Right ventricle myocardium superior (tissue), 1 donor: ENCODE measurements around the gene REEP1. TPM values are rescaled to one million over a fixed set of nuclear protein-coding genes. Genes with fewer than 3 reads are reported as not detected.

Source experiments
- ATAC-seq: fragments of 200-7000 bp; cut with Tn5 transposase; one replicate; pipeline ENCODE4 v1.9.1; 2020; ENCODE audit warnings: mild to moderate bottlenecking; ENCODE audit not compliant: poor library complexity
- DNase-seq: peaks from one replicate; pipeline ENCODE4 v3.0.0-alpha.2; 2020
- intact Hi-C: fragments of 100-400 bp; cut with DNase I; formaldehyde crosslinking; loops from one replicate; pipeline ENCODE4 v1.11.2; 2022
- long read RNA-seq: library from polyadenylated mRNA; unstranded; transcript quantifications from one replicate; pipeline ENCODE4 v2.0.0, GENCODE V29; 2021
- total RNA-seq: library from RNA; stranded (reverse); fragmentation: NEBNext Ultra II Directional; extraction: Animal tissue kit (Norgen Biotek cat#: 25700); gene quantifications from one replicate; pipeline ENCODE4 v1.2.1, GENCODE V29; 2021
- donor health status: DM: no; HTN: yes; CAD: no; lungs with severe emphysema.

REEP1 gene, protein sequence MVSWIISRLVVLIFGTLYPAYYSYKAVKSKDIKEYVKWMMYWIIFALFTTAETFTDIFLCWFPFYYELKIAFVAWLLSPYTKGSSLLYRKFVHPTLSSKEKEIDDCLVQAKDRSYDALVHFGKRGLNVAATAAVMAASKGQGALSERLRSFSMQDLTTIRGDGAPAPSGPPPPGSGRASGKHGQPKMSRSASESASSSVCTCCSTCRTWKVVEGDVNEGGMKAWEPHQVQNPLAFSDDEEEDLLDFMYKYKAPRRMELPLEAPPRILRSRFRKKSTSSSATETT
- total RNA-seq = 21.5 TPM
- long read RNA-seq, transcript REEP1-208 (9 exons, 1,702 nt) = major isoform, 27 of 45 reads
- long read RNA-seq, partial matches to known transcripts = 2 of 45 reads
- long read RNA-seq, other reads (novel, unspliced or antisense) = 14 of 45 reads

DNA sequence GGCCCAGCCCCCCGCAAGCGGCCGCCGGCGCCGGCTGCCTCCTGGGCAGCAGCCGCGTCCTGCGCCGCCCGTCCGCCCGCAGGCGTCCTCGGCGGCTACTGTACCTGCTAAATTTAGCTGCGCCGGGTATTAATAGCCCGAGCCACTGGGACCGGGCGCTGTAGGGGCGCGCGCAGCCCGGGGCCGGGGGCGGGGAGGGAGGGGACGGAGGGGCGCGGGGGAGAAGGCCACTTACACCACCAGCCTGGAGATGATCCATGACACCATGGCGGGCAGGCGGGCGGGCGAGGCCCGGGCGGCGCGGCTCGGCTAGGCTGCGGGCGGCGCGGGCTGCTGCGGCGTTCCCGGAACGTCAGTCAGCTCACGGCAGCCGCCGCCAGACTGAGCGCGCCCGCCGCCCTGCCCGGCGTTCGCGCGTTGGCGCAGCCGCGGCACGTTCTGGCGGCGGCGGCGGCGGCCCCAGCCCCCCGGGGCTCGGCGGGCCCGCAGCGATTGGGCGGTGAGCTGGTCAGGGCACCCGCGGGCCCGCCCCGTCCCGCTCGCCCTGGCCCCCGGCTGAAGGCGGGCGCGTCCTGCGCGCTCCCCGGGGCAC is at the start of gene REEP1:
TSS of gene REEP1 (minus strand) at position 383 of the 592 bp plus-strand sequence. CDS start at position 267, 116 bp downstream.
- peak; percentile 93 for ATAC-seq
- peak; percentile 59 for DNase-seq
- intact Hi-C loops = no loop called here

DNA sequence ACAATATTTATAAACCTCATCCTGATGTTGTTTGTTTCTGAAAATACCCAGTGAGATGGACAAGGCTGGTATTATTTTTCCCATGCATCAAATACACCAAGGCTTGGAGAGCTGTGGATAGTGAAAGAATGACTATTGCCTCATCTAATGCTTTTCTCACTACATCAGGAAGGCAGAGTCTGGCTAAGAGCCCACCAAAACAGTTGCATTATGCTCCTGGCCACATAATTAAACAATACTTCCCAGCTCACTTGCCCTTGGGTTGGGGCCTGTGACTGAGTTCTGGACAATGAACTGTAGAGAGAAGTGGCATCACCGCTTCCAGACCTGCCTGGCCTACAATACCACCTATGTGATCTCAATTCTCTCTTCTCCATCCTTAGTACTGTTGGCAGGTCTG is 46.4 kb upstream of the REEP1 start:
- intact Hi-C loops = no loop called here
- DNase-seq = no peak
- peak; percentile 33 for ATAC-seq

GRCh38 chr2:86382698-86383097 is 45.3 kb upstream of the REEP1 start:
- ATAC-seq (peak; percentile 79), DNase-seq (no peak)
- intact Hi-C loops = no loop called here

DNA sequence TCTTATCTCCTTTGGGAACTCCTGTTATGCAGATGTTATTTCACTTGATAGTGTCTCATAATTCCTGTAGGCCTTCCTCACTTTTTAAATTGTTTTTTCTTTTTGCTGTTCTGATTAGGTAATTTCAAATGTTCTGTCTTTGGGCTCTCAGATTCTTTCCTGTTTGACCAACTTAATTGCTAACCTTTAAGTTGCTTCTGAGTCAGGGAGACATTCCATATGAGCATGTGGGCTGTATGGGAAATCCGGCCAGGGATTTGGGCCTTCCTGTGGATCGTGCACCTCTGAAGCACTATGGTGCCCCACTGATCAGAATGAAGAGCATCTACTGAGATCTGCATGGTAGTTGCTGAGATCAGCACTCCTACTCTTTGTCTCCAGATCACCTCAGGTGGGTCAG is 44.7 kb upstream of the REEP1 start:
- ATAC-seq (peak; percentile 25), DNase-seq (no peak)
- intact Hi-C loops = no loop called here

DNA sequence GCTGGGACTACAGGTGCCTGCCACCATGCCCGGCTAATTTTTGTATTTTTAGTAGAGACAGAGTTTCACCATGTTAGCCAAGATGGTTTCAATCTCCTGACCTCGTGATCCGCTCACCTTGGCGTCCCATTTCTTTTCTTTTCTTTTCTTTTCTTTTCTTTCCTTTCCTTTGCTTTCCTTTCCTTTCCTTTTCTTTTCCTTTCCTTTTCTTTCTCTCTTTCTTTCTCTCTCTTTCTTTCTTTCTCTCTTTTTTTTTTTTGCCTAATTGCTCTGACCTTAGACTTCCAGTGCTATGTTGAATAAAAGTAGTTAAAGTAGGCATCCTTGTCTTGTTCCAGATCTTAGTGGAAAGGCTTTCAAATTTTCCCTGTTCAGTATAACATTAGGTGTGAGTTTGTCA is 41.0 kb upstream of the REEP1 start:
- ATAC-seq = no peak
- intact Hi-C loops = no loop called here
- DNase-seq = no peak

DNA sequence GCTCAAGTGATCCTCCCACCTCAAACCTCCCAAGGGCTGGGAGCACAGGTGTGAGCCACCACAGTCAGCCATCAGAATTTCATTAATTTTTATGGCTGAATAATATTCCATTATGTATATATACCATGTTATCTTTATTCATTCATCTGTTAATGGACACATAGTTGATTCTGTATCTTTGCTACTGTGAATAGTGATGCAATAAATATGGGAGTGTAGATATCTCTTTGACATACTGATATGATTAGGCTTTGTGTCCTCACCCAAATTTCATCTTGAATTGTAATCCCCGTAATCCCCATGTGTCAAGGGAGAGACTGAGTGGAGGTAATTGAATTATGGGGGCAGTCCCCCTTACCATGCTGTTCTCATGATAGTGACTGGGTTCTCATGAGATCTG is 38.2 kb upstream of the REEP1 start:
- intact Hi-C loops = no loop called here
- ATAC-seq = no peak

GRCh38 chr2:86372641-86373502 is 35.4 kb upstream of the REEP1 start:
- intact Hi-C loops = no loop called here
- DNase-seq = no peak
- ATAC-seq = peak; percentile 83

More for the DNA sequence above, 38.2 kb upstream of the REEP1 start:
- no peak for DNase-seq

DNA sequence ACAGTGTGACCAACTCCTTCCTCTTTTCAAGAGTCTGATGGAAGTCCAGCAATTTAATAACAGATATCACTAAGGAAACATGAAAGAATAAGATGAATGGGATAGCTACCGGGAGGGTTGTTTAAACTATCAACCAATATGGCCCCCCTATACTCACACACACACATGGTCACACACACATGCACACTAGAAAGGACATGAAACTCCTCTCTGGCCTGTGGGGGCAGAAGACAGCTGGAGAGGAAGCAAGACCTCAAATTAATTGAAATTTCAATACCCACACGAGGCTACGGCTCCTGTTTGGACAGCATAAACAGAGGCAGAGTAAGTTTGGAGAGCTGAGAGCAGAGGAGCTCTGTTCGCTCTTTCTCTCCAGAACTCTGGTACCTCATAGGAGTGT is 34.7 kb upstream of the REEP1 start:
- DNase-seq (no peak), ATAC-seq (no peak)
- intact Hi-C loops = no loop called here

- intact Hi-C loops = no loop called here
- ATAC-seq = no peak
- no peak for DNase-seq
Observed at GRCh38 chr2:86371527-86371926, 34.1 kb upstream of the REEP1 start.

DNA sequence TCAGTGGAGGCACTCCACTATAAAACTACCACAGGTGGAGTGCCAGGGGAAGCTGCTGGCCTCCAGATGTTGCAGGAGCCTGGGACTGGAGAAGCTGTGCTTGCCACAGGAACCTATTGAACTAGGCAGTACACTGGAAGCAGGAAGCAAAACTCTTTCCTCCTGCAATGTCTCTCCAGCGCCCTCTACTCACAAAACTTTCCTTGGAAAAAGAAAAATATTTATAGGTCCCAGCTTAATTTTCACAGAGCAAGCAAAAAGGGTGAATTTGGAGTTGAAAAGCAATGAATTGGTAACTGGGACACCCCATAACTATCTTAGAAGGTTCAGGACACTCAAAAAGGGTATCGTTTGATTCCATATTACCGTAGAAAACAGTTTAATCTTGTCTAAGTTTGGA is 33.2 kb upstream of the REEP1 start:
- DNase-seq (no peak), ATAC-seq (no peak)
- intact Hi-C loops = no loop called here

DNA sequence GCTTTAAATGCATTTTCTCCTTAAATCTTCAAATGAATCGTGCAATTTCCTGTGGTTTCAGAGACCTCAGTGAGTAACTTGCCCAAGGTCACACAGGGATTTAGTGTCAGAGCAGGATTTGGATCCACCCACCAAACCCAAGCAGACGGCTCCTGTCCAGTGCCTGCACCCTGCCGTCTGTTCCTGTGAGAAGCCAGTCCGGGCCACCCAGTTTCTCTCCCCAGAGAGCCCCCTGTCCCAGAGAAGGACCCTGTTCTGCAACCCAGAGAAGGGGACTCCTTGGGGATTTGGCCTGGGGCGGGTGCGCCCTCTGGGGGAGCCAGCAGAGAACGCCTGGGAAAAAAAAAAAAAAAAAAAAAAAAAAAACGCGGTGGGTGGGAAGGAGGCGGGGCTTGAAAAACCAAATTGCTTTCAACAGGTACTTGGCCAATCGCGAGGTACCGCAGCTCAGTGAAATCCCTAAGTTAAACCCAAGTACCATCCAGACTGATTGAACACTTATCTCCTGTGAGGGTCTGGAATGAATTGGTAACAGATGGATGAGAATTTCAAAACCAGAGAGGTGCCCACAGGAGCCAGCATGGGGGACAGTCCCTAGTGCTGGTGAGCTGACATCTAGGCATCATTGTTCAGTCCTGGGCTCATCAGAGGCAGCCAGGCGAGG is 30.9 kb upstream of the REEP1 start:
- DNase-seq (peak; percentile 55), ATAC-seq (peak; percentile 60)
- intact Hi-C loops = loop anchor here (5.0 to 10.0 kb wide), 2 partner anchors 71 to 143 kb away; no protein-coding TSS in a partner anchor

DNA sequence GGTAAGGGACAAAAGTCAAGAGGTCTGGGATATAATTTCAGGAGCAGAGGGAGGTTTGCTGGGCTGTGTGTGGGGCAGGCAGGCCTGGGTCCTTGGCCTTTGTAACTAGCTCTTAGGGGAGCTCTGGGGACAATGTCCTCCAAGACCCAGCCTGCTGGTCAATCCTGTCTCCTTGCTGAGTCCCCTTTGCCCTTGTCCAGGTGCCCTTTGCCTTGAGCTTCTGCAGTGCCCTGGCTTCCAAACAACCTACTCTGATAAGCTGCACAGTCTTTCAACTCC is 30.0 kb upstream of the REEP1 start:
- intact Hi-C loops = loop anchor here (5.0 to 10.0 kb wide), 2 partner anchors 70 to 143 kb away; no protein-coding TSS in a partner anchor
- peak; percentile 36 for ATAC-seq
- no peak for DNase-seq

DNA sequence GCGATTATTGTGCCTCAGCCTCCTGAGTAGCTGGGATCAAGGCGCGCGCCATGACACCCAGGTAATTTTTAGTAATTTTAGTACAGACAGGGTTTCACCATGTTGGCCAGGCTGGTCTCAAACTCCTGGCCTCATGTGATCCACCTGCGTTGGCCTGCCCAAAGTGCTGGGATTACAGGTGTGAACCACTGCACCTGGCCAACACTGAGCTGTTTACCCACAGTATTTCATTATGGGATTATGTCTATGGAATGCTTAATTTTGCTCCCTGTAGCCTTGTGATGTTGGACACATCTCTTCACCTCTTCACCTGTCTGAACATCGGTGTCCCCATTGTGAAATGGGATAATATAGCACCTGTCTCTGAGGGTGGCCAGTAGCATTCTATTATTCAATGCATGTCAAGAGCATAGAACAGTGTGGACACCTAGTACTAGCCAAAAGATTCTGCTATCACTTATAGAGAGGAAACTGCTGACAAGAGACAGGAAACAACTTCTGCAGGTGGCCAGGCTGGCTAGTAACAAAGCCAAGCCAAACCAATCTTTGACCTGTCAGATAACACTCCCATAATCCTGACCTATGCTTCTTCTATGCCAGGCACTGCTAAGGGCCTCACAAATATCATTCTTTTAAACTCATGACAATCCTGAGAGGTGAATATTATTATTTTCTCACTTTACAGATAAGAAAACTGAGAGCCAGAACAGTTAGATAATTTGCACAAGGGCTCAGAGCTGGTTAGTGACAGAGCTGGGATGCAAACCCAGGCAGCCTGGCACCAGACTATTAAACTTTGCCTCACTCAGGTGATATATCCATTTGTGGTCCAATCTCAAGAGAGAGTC is 29.4 kb upstream of the REEP1 start:
- DNase-seq = no peak
- intact Hi-C loops = loop anchor here (5.0 to 10.0 kb wide), 2 partner anchors 70 to 142 kb away; no protein-coding TSS in a partner anchor
- ATAC-seq = peak; percentile 71

DNA sequence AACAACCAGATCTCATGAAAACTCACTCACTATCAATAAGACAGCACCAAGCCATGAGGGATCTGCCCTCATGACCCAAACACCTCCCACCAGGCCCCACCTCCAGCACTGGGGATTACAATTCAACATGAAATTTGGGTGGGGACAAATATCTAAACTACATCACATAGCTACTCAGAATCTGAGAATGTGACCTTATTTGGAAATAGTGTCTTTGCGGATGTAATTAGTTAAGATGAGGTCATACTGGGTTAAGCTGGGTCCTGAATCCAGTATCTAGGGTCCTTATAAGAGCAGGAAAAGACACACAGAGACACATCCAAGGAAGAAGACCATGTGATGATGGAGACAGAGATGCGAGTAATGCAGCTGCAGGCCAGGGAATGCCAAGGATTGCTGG is 27.5 kb upstream of the REEP1 start:
- DNase-seq (no peak), ATAC-seq (no peak)
- intact Hi-C loops = loop anchor here (5.0 to 10.0 kb wide), 2 partner anchors 68 to 140 kb away; no protein-coding TSS in a partner anchor

DNA sequence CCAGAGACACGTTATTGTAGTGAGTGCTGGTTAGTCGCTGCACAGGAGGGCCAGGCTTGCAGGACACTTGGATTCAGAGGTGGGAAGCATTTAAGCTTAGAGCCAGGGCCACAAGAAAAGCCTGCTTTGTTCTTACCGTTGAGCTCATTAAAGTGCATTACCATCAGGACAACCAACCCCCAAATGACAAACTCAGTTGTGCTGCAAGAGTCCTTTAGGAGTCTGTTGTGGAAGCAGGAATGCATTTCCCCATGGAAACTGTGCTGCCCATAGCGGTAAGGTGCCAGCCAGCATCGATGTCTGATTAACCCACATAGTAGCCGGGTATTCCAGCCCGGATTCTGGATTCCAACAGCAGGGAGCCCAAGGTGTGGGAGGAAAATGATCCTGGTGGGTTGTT is 23.4 kb upstream of the REEP1 start:
- intact Hi-C loops = loop anchor here (10.0 kb wide), 1 partner anchor 136 kb away; no protein-coding TSS in a partner anchor
- ATAC-seq (no peak), DNase-seq (no peak)

DNA sequence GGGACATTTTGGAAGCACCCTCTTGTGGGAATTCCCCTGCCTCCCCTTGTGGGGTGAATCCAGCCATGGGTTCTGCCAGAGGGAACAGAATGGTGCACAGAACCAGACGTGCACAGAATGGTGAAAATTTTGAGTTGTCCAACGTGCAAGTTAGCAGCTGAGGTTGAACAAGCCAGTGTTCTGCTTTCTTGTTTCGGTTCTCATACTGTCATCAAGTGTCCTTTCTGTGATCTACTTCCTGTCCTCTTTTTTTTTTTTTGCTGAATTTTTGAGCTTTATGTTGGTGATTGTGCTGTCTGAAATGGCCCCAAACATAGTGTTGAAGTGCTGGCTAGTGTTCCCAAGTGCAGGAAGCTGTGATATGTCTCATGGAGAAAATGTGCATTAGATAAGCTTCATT is 21.5 kb upstream of the REEP1 start:
- ATAC-seq = no peak
- intact Hi-C loops = no loop called here
- DNase-seq = no peak

GRCh38 chr2:86357392-86357963 is 20.1 kb upstream of the REEP1 start:
- intact Hi-C loops = no loop called here
- DNase-seq = no peak
- no peak for ATAC-seq
